Loucy (cell line): Measurements from ENCODE around the gene SLC35G3.

Experiments used
- H2AFZ ChIP-seq: fragments of 200-600 bp; sonication (generic); 2 replicates; pipeline ENCODE4 v1.6.0; 2016; ENCODE audit warnings: antibody characterized with exemption, mild to moderate bottlenecking, low read length, moderate library complexity
- H3F3A ChIP-seq: fragments of 200-600 bp; 2 replicates; pipeline ENCODE4 v1.6.0; 2016; ENCODE audit warnings: antibody characterized with exemption, low read depth, mild to moderate bottlenecking
- H3K27me3 ChIP-seq: fragments of 200-600 bp; sonication (generic); 2 replicates; pipeline ENCODE4 v1.6.1; 2014; ENCODE audit warnings: low read length, mild to moderate bottlenecking; ENCODE audit not compliant: insufficient read depth, poor library complexity, severe bottlenecking
- H3K36me3 ChIP-seq: fragments of 200-600 bp; sonication (generic); 2 replicates; pipeline ENCODE4 v1.6.1; 2016; ENCODE audit warnings: low read length; ENCODE audit not compliant: insufficient read depth
- H3K4me1 ChIP-seq: fragments of 200-600 bp; sonication (generic); 2 replicates; pipeline ENCODE4 v1.5.1; 2014; ENCODE audit warnings: low read length, mild to moderate bottlenecking; ENCODE audit not compliant: insufficient read depth, poor library complexity, severe bottlenecking
- H3K4me2 ChIP-seq: fragments of 200-600 bp; sonication (generic); 2 replicates; pipeline ENCODE4 v1.6.0; 2014; ENCODE audit warnings: antibody characterized with exemption, low read length, low read depth, mild to moderate bottlenecking; ENCODE audit not compliant: poor library complexity, severe bottlenecking
- H3K4me3 ChIP-seq: fragments of 200-600 bp; sonication (generic); 2 replicates; pipeline ENCODE4 v1.5.1; 2014; ENCODE audit warnings: low read length, mild to moderate bottlenecking, mixed read lengths; ENCODE audit not compliant: poor library complexity, severe bottlenecking
- H3K79me2 ChIP-seq: fragments of 200-600 bp; sonication (generic); 2 replicates; pipeline ENCODE4 v1.6.1; 2014; ENCODE audit warnings: low read length; ENCODE audit not compliant: insufficient read depth
- H3K9ac ChIP-seq: fragments of 200-600 bp; sonication (generic); 2 replicates; pipeline ENCODE4 v1.6.0; 2014; ENCODE audit warnings: mild to moderate bottlenecking, low read depth, low read length, moderate library complexity; ENCODE audit not compliant: poor library complexity, severe bottlenecking
- H3K9me2 ChIP-seq: fragments of 200-600 bp; sonication (generic); replicated peaks from 2 replicates; pipeline ENCODE4 v1.6.1; 2016; ENCODE audit warnings: low read depth, low read length, mixed read lengths
- H3K9me3 ChIP-seq: fragments of 200-600 bp; sonication (generic); 2 replicates; pipeline ENCODE4 v1.6.1; 2014; ENCODE audit warnings: mild to moderate bottlenecking, antibody characterized with exemption, low read length, low read depth; ENCODE audit not compliant: insufficient read depth
- H4K20me1 ChIP-seq: fragments of 200-600 bp; sonication (generic); 2 replicates; pipeline ENCODE4 v1.6.0; 2014; ENCODE audit warnings: antibody characterized with exemption, low read length, mild to moderate bottlenecking; ENCODE audit not compliant: insufficient read depth, poor library complexity, severe bottlenecking
- EZH2phosphoT487 ChIP-seq: fragments of 200-600 bp; IDR thresholded peaks from 2 replicates; pipeline ENCODE4 v1.6.1; 2018; ENCODE audit warnings: antibody characterized with exemption, mild to moderate bottlenecking, moderate library complexity, borderline replicate concordance
- TF ChIP-seq, protein P1 (sequence below): fragments of 200-600 bp; sonication (generic); conservative IDR thresholded peaks from 2 replicates; pipeline ENCODE4 v1.5.1; 2014; ENCODE audit warnings: mild to moderate bottlenecking, antibody characterized with exemption, low read length

Gene SLC35G3

GRCh38 chr17:35162755-35163154 is 31.4 kb downstream of the SLC35G3 start:
- TF ChIP-seq, protein P1, sequence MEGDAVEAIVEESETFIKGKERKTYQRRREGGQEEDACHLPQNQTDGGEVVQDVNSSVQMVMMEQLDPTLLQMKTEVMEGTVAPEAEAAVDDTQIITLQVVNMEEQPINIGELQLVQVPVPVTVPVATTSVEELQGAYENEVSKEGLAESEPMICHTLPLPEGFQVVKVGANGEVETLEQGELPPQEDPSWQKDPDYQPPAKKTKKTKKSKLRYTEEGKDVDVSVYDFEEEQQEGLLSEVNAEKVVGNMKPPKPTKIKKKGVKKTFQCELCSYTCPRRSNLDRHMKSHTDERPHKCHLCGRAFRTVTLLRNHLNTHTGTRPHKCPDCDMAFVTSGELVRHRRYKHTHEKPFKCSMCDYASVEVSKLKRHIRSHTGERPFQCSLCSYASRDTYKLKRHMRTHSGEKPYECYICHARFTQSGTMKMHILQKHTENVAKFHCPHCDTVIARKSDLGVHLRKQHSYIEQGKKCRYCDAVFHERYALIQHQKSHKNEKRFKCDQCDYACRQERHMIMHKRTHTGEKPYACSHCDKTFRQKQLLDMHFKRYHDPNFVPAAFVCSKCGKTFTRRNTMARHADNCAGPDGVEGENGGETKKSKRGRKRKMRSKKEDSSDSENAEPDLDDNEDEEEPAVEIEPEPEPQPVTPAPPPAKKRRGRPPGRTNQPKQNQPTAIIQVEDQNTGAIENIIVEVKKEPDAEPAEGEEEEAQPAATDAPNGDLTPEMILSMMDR: no peak
- no peak for TF ChIP-seq EZH2phosphoT487
- H3K4me2 ChIP-seq: no peak overlapping the region
- H3K9me2 ChIP-seq: no peaks in the 10 kb centered on the region
- no peak overlapping the region for H2AFZ ChIP-seq
- no peak overlapping the region for H3K4me3 ChIP-seq
- H3F3A ChIP-seq: no peaks in the 10 kb centered on the region
- H3K36me3 ChIP-seq: no peaks in the 10 kb centered on the region
- no peaks in the 10 kb centered on the region for H3K9me3 ChIP-seq
- no peaks in the 10 kb centered on the region for H4K20me1 ChIP-seq
- peaks cover 22% of the 10 kb centered on the region for H3K4me1 ChIP-seq
- no peaks in the 10 kb centered on the region for H3K27me3 ChIP-seq
- no peak overlapping the region for H3K9ac ChIP-seq
- no peaks in the 10 kb centered on the region for H3K79me2 ChIP-seq

GRCh38 chr17:35161281-35161761 is 32.9 kb downstream of the SLC35G3 start:
- Histone ChIP-seq H4K20me1 (no peaks in the 10 kb centered on the region), H3K9me3 (no peaks in the 10 kb centered on the region), H3F3A (no peaks in the 10 kb centered on the region), H3K9me2 (no peaks in the 10 kb centered on the region), H3K79me2 (no peaks in the 10 kb centered on the region), H3K4me1 (peaks cover 22% of the 10 kb centered on the region), H3K9ac (no peak overlapping the region), H2AFZ (no peak overlapping the region), H3K4me2 (peak overlapping the region; percentile 64), H3K27me3 (no peaks in the 10 kb centered on the region), H3K4me3 (peak overlapping the region; percentile 43), H3K36me3 (no peaks in the 10 kb centered on the region)
- no peak for TF ChIP-seq EZH2phosphoT487
- TF ChIP-seq, protein P1: no peak

DNA sequence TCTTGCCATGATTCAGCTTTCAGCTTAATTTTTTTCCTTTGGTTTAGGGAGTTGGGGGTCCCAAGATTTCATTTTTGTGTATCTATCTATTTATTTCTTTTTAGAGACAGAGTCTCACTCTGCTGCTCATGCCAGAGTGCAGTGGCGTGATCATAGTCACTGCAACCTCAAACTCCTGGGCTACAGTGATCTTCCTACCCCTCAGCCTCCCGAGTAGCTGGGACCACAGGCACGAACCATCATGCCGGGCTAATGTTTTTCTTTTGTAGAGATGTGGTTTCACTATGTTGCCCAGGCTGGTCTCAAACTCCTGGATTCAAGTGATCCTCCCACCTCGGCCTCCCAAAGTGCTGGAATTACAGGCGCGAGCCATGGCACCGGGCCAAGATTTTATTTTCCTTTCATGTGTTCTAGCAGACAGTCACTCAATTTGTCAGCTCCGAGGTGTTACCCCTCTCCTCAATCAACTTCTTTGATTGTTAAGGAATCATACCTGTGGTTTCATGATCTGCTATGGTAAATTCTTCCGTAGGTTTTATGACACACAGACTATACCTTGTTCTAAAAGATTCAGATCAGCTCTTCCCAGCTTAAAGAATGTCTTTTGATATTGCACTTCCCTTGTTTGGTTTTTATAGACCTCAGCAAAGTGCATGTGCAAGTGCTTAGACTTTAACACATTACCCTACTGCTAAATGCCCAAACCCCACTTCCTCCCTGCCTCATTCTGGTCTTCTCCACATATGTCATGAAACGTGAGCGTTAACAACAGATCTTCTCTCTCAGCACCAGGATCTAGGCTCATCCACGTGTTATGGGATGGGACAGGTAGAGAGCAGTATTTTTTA is 33.6 kb downstream of the SLC35G3 start:
- Histone ChIP-seq H4K20me1 (no peaks in the 10 kb centered on the region), H3K9me3 (no peaks in the 10 kb centered on the region), H2AFZ (no peak overlapping the region), H3F3A (no peaks in the 10 kb centered on the region), H3K4me3 (peak overlapping the region; percentile 43), H3K79me2 (no peaks in the 10 kb centered on the region), H3K9ac (no peak overlapping the region), H3K27me3 (no peaks in the 10 kb centered on the region), H3K4me2 (peak overlapping the region; percentile 64), H3K4me1 (peaks cover 22% of the 10 kb centered on the region), H3K36me3 (no peaks in the 10 kb centered on the region), H3K9me2 (no peaks in the 10 kb centered on the region)
- TF ChIP-seq, protein P1: no peak
- no peak for TF ChIP-seq EZH2phosphoT487
